HEK293 (cell line): ENCODE data around the gene ARPC1B.

Experiments used
- ATF2 ChIP-seq: fragments of 450-650 bp; formaldehyde crosslinking; IDR thresholded peaks from 2 replicates; pipeline ENCODE4 v1.5.1; 2016; ENCODE audit warnings: missing biosample characterization, missing genetic modification characterization, low read depth
- HOXC10 ChIP-seq: sonication (generic); formaldehyde crosslinking; IDR thresholded peaks from 2 replicates; pipeline ENCODE4 v1.8.1; 2023; ENCODE audit warnings: mild to moderate bottlenecking, missing genetic modification reagents
- SP2 ChIP-seq: fragments of 450-650 bp; formaldehyde crosslinking; IDR thresholded peaks from 2 replicates; pipeline ENCODE4 v1.5.1; 2016; ENCODE audit warnings: missing biosample characterization, missing genetic modification characterization
- ZNF10 ChIP-seq: fragments of 450-650 bp; formaldehyde crosslinking; IDR thresholded peaks from 2 replicates; pipeline ENCODE4 v1.5.1; 2017; ENCODE audit warnings: missing biosample characterization, missing genetic modification characterization
- ZNF121 ChIP-seq: fragments of 450-650 bp; formaldehyde crosslinking; IDR thresholded peaks from 2 replicates; pipeline ENCODE4 v1.5.1; 2016; ENCODE audit warnings: missing biosample characterization, missing genetic modification characterization
- ZNF529 ChIP-seq: fragments of 450-650 bp; formaldehyde crosslinking; IDR thresholded peaks from 2 replicates; pipeline ENCODE4 v1.5.1; 2017; ENCODE audit warnings: missing genetic modification characterization, missing biosample characterization; ENCODE audit not compliant: insufficient replicate concordance
- ZNF548 ChIP-seq: fragments of 450-650 bp; formaldehyde crosslinking; IDR thresholded peaks from 2 replicates; pipeline ENCODE4 v1.5.1; 2016; ENCODE audit warnings: missing biosample characterization, missing genetic modification characterization
- ZNF747 ChIP-seq: fragments of 450-650 bp; formaldehyde crosslinking; IDR thresholded peaks from 2 replicates; pipeline ENCODE4 v1.5.1; 2016; ENCODE audit warnings: missing biosample characterization, missing genetic modification characterization
- ZSCAN30 ChIP-seq: fragments of 450-650 bp; IDR thresholded peaks from 2 replicates; pipeline ENCODE4 v1.5.1; 2018; ENCODE audit warnings: missing biosample characterization, mild to moderate bottlenecking, missing genetic modification characterization, moderate library complexity
- TF ChIP-seq, protein P1 (sequence below): fragments of 450-650 bp; formaldehyde crosslinking; IDR thresholded peaks from 2 replicates; pipeline ENCODE4 v1.5.1; 2016; ENCODE audit warnings: missing biosample characterization, missing genetic modification characterization

- TF ChIP-seq ZSCAN30 (no peak), HOXC10 (CRISPR knock-in tag) (no peak), ATF2 (tag by site-specific recombination) (no peak), ZNF548 (no peak), ZNF121 (peak; percentile 90), ZNF529 (tag by site-specific recombination) (no peak), ZNF747 (no peak), SP2 (tag by site-specific recombination) (no peak), ZNF10 (tag by site-specific recombination) (no peak)
- TF ChIP-seq, protein P1, sequence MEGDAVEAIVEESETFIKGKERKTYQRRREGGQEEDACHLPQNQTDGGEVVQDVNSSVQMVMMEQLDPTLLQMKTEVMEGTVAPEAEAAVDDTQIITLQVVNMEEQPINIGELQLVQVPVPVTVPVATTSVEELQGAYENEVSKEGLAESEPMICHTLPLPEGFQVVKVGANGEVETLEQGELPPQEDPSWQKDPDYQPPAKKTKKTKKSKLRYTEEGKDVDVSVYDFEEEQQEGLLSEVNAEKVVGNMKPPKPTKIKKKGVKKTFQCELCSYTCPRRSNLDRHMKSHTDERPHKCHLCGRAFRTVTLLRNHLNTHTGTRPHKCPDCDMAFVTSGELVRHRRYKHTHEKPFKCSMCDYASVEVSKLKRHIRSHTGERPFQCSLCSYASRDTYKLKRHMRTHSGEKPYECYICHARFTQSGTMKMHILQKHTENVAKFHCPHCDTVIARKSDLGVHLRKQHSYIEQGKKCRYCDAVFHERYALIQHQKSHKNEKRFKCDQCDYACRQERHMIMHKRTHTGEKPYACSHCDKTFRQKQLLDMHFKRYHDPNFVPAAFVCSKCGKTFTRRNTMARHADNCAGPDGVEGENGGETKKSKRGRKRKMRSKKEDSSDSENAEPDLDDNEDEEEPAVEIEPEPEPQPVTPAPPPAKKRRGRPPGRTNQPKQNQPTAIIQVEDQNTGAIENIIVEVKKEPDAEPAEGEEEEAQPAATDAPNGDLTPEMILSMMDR (tag by site-specific recombination) = 0 out of 2 replicates have a peak, but pooled peaks have one; percentile 47
Observed at GRCh38 chr7:99365318-99366141, 9.0 kb upstream of the ARPC1B start.
